Measurements from ENCODE around the gene CCDC33.

Gene CCDC33

DNA sequence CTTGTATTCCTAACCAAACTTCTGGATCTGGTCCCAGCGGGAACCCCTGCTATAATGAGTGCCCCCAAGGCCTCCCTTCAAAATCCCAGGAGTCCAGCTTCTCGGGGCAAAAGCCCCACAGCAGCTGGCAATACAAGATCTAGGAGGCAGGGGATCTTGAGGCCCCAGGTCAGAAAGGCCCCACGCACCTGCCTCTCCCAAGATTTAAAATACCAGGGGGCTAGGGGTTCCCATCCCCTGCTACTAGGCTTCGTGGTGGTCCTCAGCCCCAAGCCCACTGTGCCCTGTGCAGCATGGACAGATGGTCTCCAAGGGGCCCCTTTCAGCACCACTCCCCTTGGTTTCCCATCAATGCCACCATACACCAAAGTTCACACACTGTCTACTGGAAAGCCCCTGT lies 147.2 kb downstream of the CCDC33 start:
- DNase-seq = no peak

DNA sequence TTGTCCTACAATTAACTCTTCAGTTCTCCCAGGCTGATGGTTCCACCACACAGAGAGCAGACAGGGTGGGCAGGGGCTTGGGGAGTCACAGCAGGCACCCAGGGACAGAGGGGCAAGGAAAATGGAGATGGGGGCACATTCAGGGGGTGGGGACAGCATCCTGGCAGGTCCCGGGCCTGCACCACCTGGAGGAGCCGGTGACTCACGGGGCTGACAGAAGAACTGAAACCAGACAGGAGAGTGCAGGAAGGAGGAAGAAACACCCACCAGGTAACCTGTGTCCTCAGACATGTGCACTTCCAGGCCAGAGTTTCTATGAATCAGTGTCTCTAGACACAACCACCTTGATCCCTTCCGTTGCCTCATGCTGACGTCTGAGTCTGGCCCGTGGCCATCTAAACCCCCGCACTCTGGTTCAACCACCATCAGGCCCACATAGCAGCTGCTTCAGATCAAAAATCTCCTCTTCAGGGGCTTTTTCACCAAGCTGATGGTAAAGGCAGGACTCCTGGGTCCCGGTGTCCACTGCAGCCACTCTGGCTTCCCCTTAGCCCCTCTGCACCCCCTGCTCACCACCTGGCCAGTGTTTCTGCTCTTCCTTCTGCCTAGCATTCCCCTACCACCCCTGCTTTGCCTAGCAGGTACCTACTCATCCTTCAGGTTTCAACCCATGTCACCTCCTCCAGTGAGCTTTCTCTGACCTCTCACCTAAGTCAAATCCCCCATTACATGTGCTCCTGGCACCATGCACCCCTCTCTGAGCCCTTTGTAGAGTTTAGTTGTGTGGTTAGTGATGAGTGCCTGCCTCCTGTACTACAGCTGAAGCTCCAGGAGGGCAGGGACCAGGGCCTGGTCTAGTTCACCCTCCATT lies 147.8 kb downstream of the CCDC33 start:
- DNase-seq = no peak

DNA sequence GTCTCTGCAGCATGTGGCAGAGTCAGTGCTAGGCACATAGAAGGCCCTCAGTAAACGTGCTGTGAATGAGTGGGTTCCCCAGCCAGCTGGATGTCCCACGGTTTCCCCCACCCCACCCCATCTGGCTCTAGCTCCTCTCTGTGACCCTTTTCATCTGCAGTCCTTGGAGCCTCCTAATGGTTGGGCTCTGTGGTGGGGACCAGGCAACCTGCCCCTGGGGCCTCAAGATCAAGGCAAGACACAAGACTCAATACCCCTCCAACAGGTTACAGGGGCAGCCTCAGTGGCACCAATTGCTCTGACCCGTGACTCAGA lies 148.4 kb downstream of the CCDC33 start:
- no peak for DNase-seq

DNA sequence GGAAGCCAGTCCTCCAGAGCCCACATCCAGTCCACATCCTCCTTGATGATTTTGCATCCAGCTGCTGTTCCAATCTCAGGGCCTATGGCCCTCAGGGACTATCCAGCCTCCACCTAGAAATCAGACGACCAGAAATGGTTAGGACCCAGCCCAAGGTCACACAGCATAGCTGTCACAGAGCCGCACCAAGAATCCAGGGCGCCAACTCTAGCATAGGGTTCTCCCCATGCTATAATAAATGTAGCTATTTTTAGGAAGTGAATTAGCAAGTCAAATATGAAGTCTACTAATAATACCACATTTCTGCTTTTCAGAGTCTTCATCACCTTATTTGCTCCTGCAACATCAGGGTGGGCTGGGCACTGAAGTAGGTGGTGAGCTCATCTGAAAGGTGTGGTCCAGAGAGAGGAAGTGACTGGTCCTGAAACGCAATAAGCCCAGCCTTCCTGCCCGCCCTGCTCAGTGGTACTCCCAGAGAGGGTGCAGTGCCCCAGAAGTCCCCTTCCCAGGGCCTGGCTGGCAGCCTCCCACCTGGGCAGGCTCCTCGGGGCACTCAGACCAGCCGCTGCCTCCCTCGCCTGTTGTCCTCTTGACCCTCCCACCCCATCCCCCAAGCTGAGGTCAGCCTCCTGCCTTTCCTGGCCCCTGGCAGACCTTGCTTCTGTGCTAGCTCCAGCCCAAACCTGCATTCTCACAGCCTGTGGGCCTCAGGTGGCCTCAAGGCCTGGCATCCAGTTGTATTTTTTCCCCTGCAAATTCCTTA lies 148.9 kb downstream of the CCDC33 start:
- DNase-seq = peak in 3 of 4 experiments; percentile 22 to 57 (median 48)

DNA sequence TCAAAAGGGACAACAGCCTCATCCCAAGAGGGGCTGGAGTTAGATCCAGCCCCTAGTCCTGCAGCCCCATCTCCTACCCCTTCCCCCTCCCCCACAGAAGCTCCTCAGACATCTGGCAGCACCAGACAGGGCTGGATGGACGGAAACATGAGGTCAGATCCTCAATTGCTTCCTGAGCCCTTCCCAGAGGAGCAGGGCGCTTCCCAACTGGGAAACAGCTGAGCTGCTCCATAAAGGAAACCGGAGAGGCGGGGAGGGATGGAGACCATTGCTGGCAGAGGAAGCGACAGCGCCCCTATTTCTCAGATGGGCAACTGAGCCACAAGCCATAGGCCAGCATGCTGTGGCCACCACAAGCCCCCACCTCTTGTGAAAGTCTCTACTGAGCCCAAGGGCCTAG lies 149.6 kb downstream of the CCDC33 start:
- no peak for DNase-seq
